ENCODE results near the gene SUMF2. TPM values are rescaled to one million over a fixed set of nuclear protein-coding genes. Genes with fewer than 3 reads are reported as not detected.
A peak's percentile ranks its signal among the peaks of the same experiment; 100 is the strongest.
"Not testable (repeated sequence)": the region's sequence is repeated elsewhere in the genome, so short reads cannot be mapped to it uniquely, and the experiment has no call there.

Gene SUMF2
- total and polyA plus RNA-seq, 2 experiments from 2014 or later = 186 to 188 TPM

- H4K20me1 ChIP-seq (ENCODE audit: insufficient read depth) = no peaks in the 10 kb centered on the region
Observed at GRCh38 chr7:56091591-56091990, 27.5 kb downstream of the SUMF2 start.

GRCh38 chr7:56092388-56092787 lies 28.3 kb downstream of the SUMF2 start:
- DNase-seq; H4K20me1 ChIP-seq (ENCODE audit: insufficient read depth); H3K36me3 ChIP-seq (ENCODE audit: low read depth); H3K27me3 ChIP-seq (replicated peaks; ENCODE audit: insufficient read depth); H3F3A ChIP-seq (ENCODE audit: insufficient read depth); H3K79me2 ChIP-seq (ENCODE audit: insufficient read depth); H2AFZ ChIP-seq; H3K9me3 ChIP-seq (ENCODE audit: low read depth); in situ Hi-C loops (cut with MboI); H3K9me2 ChIP-seq (ENCODE audit: insufficient read depth): not testable (repeated sequence)
- H3K4me2 ChIP-seq (ENCODE audit: unreplicated experiment) = peak overlapping the region; percentile 70
- WGBS, 2 experiments (ENCODE audit: low coverage in 1 of 2, low lambda C conversion rate in 2 of 2, missing lambda C conversion rate in 2 of 2) = 17 to 21% methylated on average over 6 of the region's 6 CpGs
- peak overlapping the region; percentile 39; the same call in 1 of the 2 replicates for H3K4me3 ChIP-seq
- H3K9ac ChIP-seq = 0 out of 2 replicates have a peak overlapping the region, but pooled peaks have one; percentile 9
- H3K27ac ChIP-seq = peak overlapping the region; percentile 37
- H3K4me1 ChIP-seq (ENCODE audit: insufficient read depth) = peaks cover 14% of the 10 kb centered on the region

More at GRCh38 chr7:56091591-56091990, 27.5 kb downstream of the SUMF2 start:
- TF ChIP-seq EZH2phosphoT487 (IDR thresholded peaks at IDR 0.05; ENCODE audit: insufficient read depth, low read depth) (no peak), EZH2 (IDR thresholded peaks at IDR 0.05; ENCODE audit: insufficient read depth, poor library complexity, severe bottlenecking) (no peak)
- Histone ChIP-seq H3K9me2 (ENCODE audit: insufficient read depth) (no peaks in the 10 kb centered on the region), H3K79me2 (ENCODE audit: insufficient read depth) (no peaks in the 10 kb centered on the region), H3K9me3 (ENCODE audit: low read depth) (no peaks in the 10 kb centered on the region), H3F3A (ENCODE audit: insufficient read depth) (peaks cover 10% of the 10 kb centered on the region), H3K36me3 (ENCODE audit: low read depth) (no peaks in the 10 kb centered on the region), H3K4me1 (ENCODE audit: insufficient read depth) (peaks cover 10% of the 10 kb centered on the region), H3K9ac (no peak overlapping the region), H2AFZ (no peak overlapping the region), H3K4me2 (ENCODE audit: unreplicated experiment) (no peak overlapping the region), H3K27me3 (replicated peaks; ENCODE audit: insufficient read depth) (no peaks in the 10 kb centered on the region), H3K4me3 (no peak overlapping the region), H3K27ac (no peak overlapping the region)
- peak; percentile 22 for DNase-seq
- 33 to 59% methylated on average over 3 of the region's 3 CpGs for WGBS, 2 experiments (ENCODE audit: low coverage in 1 of 2, low lambda C conversion rate in 2 of 2, missing lambda C conversion rate in 2 of 2)
- in situ Hi-C loops (cut with MboI) = no loop called here

GRCh38 chr7:56092789-56093531 lies 28.9 kb downstream of the SUMF2 start, which contains the start of gene PHKG1:
Gene PHKG1, minus strand, starts transcription at chr7:56092952. Its CDS starts 4,011 bp downstream, at chr7:56088941.
- no peaks in the 10 kb centered on the region for H3K36me3 ChIP-seq (ENCODE audit: low read depth)
- WGBS, 2 experiments (ENCODE audit: low coverage in 1 of 2, low lambda C conversion rate in 2 of 2, missing lambda C conversion rate in 2 of 2) = 15 to 17% methylated on average over 19 of the region's 19 CpGs
- no peaks in the 10 kb centered on the region for H3K27me3 ChIP-seq (replicated peaks; ENCODE audit: insufficient read depth)
- no peaks in the 10 kb centered on the region for H3K79me2 ChIP-seq (ENCODE audit: insufficient read depth)
- H4K20me1 ChIP-seq (ENCODE audit: insufficient read depth) = no peaks in the 10 kb centered on the region
- DNase-seq = peak; percentile 92
- TF ChIP-seq EZH2 (IDR thresholded peaks at IDR 0.05; ENCODE audit: insufficient read depth, poor library complexity, severe bottlenecking) = no peak
- TF ChIP-seq EZH2phosphoT487 (IDR thresholded peaks at IDR 0.05; ENCODE audit: insufficient read depth, low read depth) = no peak
- 0 out of 2 replicates have a peak within 1 kb of the TSS, but pooled peaks have one; percentile 9 for H3K9ac ChIP-seq
- H3F3A ChIP-seq (ENCODE audit: insufficient read depth) = peaks cover 10% of the 10 kb centered on the region
- H3K27ac ChIP-seq = peak within 1 kb of the TSS; percentile 37
- H3K9me3 ChIP-seq (ENCODE audit: low read depth) = no peaks in the 10 kb centered on the region
- H3K4me3 ChIP-seq = peak within 1 kb of the TSS; percentile 39; the same call in 1 of the 2 replicates
- peak within 1 kb of the TSS; percentile 70 for H3K4me2 ChIP-seq (ENCODE audit: unreplicated experiment)
- no peak within 1 kb of the TSS for H2AFZ ChIP-seq
- no peaks in the 10 kb centered on the region for H3K9me2 ChIP-seq (ENCODE audit: insufficient read depth)
- in situ Hi-C loops (cut with MboI) = no loop called here
- peaks cover 19% of the 10 kb centered on the region for H3K4me1 ChIP-seq (ENCODE audit: insufficient read depth)

- H3K27ac ChIP-seq = peak overlapping the region; percentile 32
- peaks cover 44% of the 10 kb centered on the region for H3F3A ChIP-seq (ENCODE audit: insufficient read depth)
- DNase-seq = peak; percentile 97
- no peaks in the 10 kb centered on the region for H4K20me1 ChIP-seq (ENCODE audit: insufficient read depth)
- no peaks in the 10 kb centered on the region for H3K9me3 ChIP-seq (ENCODE audit: low read depth)
- H3K4me3 ChIP-seq = 0 out of 2 replicates have a peak overlapping the region, but pooled peaks have one; percentile 20
- H2AFZ ChIP-seq = no peak overlapping the region
- H3K36me3 ChIP-seq (ENCODE audit: low read depth) = peaks cover 32% of the 10 kb centered on the region
- H3K9ac ChIP-seq = no peak overlapping the region
- peak overlapping the region; percentile 38 for H3K4me2 ChIP-seq (ENCODE audit: unreplicated experiment)
- H3K4me1 ChIP-seq (ENCODE audit: insufficient read depth) = peaks cover 21% of the 10 kb centered on the region
- in situ Hi-C loops (cut with MboI) = no loop called here
- H3K27me3 ChIP-seq (replicated peaks; ENCODE audit: insufficient read depth) = no peaks in the 10 kb centered on the region
- peaks cover 9% of the 10 kb centered on the region; the same call in 1 of the 2 replicates for H3K79me2 ChIP-seq (ENCODE audit: insufficient read depth)
- 0 to 3% methylated on average over 5 of the region's 5 CpGs for WGBS, 2 experiments (ENCODE audit: low coverage in 1 of 2, low lambda C conversion rate in 2 of 2, missing lambda C conversion rate in 2 of 2)
- TF ChIP-seq EZH2phosphoT487 (IDR thresholded peaks at IDR 0.05; ENCODE audit: insufficient read depth, low read depth) (no peak), EZH2 (IDR thresholded peaks at IDR 0.05; ENCODE audit: insufficient read depth, poor library complexity, severe bottlenecking) (no peak)
- no peaks in the 10 kb centered on the region for H3K9me2 ChIP-seq (ENCODE audit: insufficient read depth)
Observed at GRCh38 chr7:56097700-56098099, 33.6 kb downstream of the SUMF2 start.

GRCh38 chr7:56098187-56099008 lies 34.3 kb downstream of the SUMF2 start:
- H3K9ac ChIP-seq; H4K20me1 ChIP-seq (ENCODE audit: insufficient read depth); H3K4me3 ChIP-seq; H3K9me2 ChIP-seq (ENCODE audit: insufficient read depth); H3K9me3 ChIP-seq (ENCODE audit: low read depth); H3K27me3 ChIP-seq (replicated peaks; ENCODE audit: insufficient read depth); H3K4me2 ChIP-seq (ENCODE audit: unreplicated experiment); in situ Hi-C loops (cut with MboI); DNase-seq; H2AFZ ChIP-seq: not testable (repeated sequence)
- peaks cover 16% of the 10 kb centered on the region for H3K79me2 ChIP-seq (ENCODE audit: insufficient read depth)
- peak overlapping the region; percentile 32 for H3K27ac ChIP-seq
- peaks cover 43% of the 10 kb centered on the region for H3F3A ChIP-seq (ENCODE audit: insufficient read depth)
- peaks cover 39% of the 10 kb centered on the region for H3K36me3 ChIP-seq (ENCODE audit: low read depth)
- 86 to 87% methylated on average over 8 of the region's 8 CpGs for WGBS, 2 experiments (ENCODE audit: low coverage in 1 of 2, low lambda C conversion rate in 2 of 2, missing lambda C conversion rate in 2 of 2)
- H3K4me1 ChIP-seq (ENCODE audit: insufficient read depth) = peaks cover 17% of the 10 kb centered on the region
